ENCODE measurements around the gene EVI5L.
A peak's percentile ranks its signal among the peaks of the same experiment; 100 is the strongest.

Gene EVI5L

GRCh38 chr19:7868671-7869452, 38.8 kb downstream of the EVI5L start:
- DNase-seq = peak; percentile 92
- in situ Hi-C loops (cut with MboI; ENCODE audit: low pct_unique_long_range_greater_than_20kb, low sequenced_read_pairs) = no loop called here

- peak; percentile 77 for DNase-seq
- in situ Hi-C loops (cut with MboI; ENCODE audit: low pct_unique_long_range_greater_than_20kb, low sequenced_read_pairs) = no loop called here
Observed at GRCh38 chr19:7869453-7869909, 39.5 kb downstream of the EVI5L start.

- in situ Hi-C loops (cut with MboI; ENCODE audit: low pct_unique_long_range_greater_than_20kb, low sequenced_read_pairs) = no loop called here
- peak; percentile 92 for DNase-seq
Observed at GRCh38 chr19:7869910-7870511, 40.0 kb downstream of the EVI5L start.

GRCh38 chr19:7870571-7871436, 40.8 kb downstream of the EVI5L start:
- in situ Hi-C loops (cut with MboI; ENCODE audit: low pct_unique_long_range_greater_than_20kb, low sequenced_read_pairs) = no loop called here
- peak; percentile 98 for DNase-seq

GRCh38 chr19:7871437-7872305, 41.7 kb downstream of the EVI5L start:
- in situ Hi-C loops (cut with MboI; ENCODE audit: low pct_unique_long_range_greater_than_20kb, low sequenced_read_pairs) = no loop called here
- DNase-seq = peak; percentile 91

- DNase-seq = no peak
- in situ Hi-C loops (cut with MboI; ENCODE audit: low pct_unique_long_range_greater_than_20kb, low sequenced_read_pairs) = no loop called here
Observed at GRCh38 chr19:7872306-7873204, 42.5 kb downstream of the EVI5L start.

- in situ Hi-C loops (cut with MboI; ENCODE audit: low pct_unique_long_range_greater_than_20kb, low sequenced_read_pairs) = no loop called here
- DNase-seq = no peak
Observed at GRCh38 chr19:7873304-7874075, 43.5 kb downstream of the EVI5L start.

GRCh38 chr19:7874076-7874896, 44.3 kb downstream of the EVI5L start, which contains the start of gene PRR36:
PRR36 (minus strand) TSS chr19:7874390; CDS start chr19:7873689, 701 bp downstream.
- in situ Hi-C loops (cut with MboI; ENCODE audit: low pct_unique_long_range_greater_than_20kb, low sequenced_read_pairs) = no loop called here
- peak; percentile 27 for DNase-seq

- in situ Hi-C loops (cut with MboI; ENCODE audit: low pct_unique_long_range_greater_than_20kb, low sequenced_read_pairs) = no loop called here
- DNase-seq = no peak
Observed at GRCh38 chr19:7874897-7875273, 44.9 kb downstream of the EVI5L start.

- no peak for DNase-seq
- in situ Hi-C loops (cut with MboI; ENCODE audit: low pct_unique_long_range_greater_than_20kb, low sequenced_read_pairs) = no loop called here
Observed at GRCh38 chr19:7877249-7877836, 47.3 kb downstream of the EVI5L start.

GRCh38 chr19:7879111-7879807, 49.2 kb downstream of the EVI5L start:
- in situ Hi-C loops (cut with MboI; ENCODE audit: low pct_unique_long_range_greater_than_20kb, low sequenced_read_pairs) = no loop called here
- DNase-seq = no peak

GRCh38 chr19:7879836-7880235, 49.8 kb downstream of the EVI5L start:
- DNase-seq = no peak
- in situ Hi-C loops (cut with MboI; ENCODE audit: low pct_unique_long_range_greater_than_20kb, low sequenced_read_pairs) = no loop called here

GRCh38 chr19:7881910-7882309, 51.9 kb downstream of the EVI5L start:
- DNase-seq = no peak
- in situ Hi-C loops (cut with MboI; ENCODE audit: low pct_unique_long_range_greater_than_20kb, low sequenced_read_pairs) = no loop called here

- in situ Hi-C loops (cut with MboI; ENCODE audit: low pct_unique_long_range_greater_than_20kb, low sequenced_read_pairs) = no loop called here
- no peak for DNase-seq
Observed at GRCh38 chr19:7883105-7883504, 53.1 kb downstream of the EVI5L start.

GRCh38 chr19:7883796-7884570, 54.0 kb downstream of the EVI5L start:
- no peak for DNase-seq
- in situ Hi-C loops (cut with MboI; ENCODE audit: low pct_unique_long_range_greater_than_20kb, low sequenced_read_pairs) = no loop called here

All from KBM-7 (cell line).